Measurements from ENCODE around the gene SV2B. TPM values are rescaled to one million over a fixed set of nuclear protein-coding genes. Genes with fewer than 3 reads are reported as not detected.

SV2B gene
- total RNA-seq, 1 experiment from 2014 or later, result not detected

DNA sequence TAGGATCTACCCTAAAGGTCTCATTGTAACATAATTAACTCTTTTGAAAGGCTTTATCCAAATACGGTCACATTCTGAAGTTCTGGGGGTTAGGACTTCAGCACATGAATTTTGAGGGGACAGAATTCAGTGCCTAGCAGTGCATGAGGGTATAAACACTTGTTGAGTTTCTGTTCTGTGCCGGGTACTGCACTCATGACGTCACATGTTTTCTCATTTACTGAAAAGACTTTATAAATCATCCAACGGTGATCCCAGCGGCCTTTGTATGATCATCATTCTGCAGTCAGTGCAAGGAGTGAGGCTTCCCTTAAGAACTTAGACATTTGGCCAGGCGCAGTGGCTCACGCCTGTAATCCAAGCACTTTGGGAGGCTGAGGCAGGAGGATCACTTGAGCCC is 25.1 kb downstream of the SV2B start:
- CTCF ChIA-PET, result no interaction called here
- Histone ChIP-seq H3K27me3 (ENCODE audit: low read length) (peaks cover 69% of the 10 kb centered on the region), H3K9me3 (ENCODE audit: low read length) (no peaks in the 10 kb centered on the region), H3K4me1 (ENCODE audit: insufficient read depth, low read length) (no peaks in the 10 kb centered on the region), H3K36me3 (ENCODE audit: low read depth, low read length) (no peaks in the 10 kb centered on the region), H3K9ac (ENCODE audit: low read length) (no peak overlapping the region), H3K4me2 (ENCODE audit: low read length) (no peak overlapping the region), H3K27ac (ENCODE audit: low read length) (no peak overlapping the region), H4K20me1 (ENCODE audit: low read length) (no peaks in the 10 kb centered on the region), H3K79me2 (ENCODE audit: low read length) (no peaks in the 10 kb centered on the region), H3K4me3 (ENCODE audit: low read length) (no peak overlapping the region), H3K9me2 (replicated peaks; ENCODE audit: low read length) (no peaks in the 10 kb centered on the region), H2AFZ (ENCODE audit: low read length) (no peak overlapping the region), H3F3A (ENCODE audit: low read length, unreplicated experiment) (no peaks in the 10 kb centered on the region)
- intact Hi-C loops (cut with micrococcal nuclease), result no loop called here
- POLR2A ChIA-PET (ENCODE audit: unreplicated experiment), result no interaction called here
- ATAC-seq, result no peak
- DNase-seq, result no peak
- no peak for TF ChIP-seq EZH2phosphoT487 (IDR thresholded peaks at IDR 0.05; ENCODE audit: borderline replicate concordance, low read length)
- TF ChIP-seq, protein P1, sequence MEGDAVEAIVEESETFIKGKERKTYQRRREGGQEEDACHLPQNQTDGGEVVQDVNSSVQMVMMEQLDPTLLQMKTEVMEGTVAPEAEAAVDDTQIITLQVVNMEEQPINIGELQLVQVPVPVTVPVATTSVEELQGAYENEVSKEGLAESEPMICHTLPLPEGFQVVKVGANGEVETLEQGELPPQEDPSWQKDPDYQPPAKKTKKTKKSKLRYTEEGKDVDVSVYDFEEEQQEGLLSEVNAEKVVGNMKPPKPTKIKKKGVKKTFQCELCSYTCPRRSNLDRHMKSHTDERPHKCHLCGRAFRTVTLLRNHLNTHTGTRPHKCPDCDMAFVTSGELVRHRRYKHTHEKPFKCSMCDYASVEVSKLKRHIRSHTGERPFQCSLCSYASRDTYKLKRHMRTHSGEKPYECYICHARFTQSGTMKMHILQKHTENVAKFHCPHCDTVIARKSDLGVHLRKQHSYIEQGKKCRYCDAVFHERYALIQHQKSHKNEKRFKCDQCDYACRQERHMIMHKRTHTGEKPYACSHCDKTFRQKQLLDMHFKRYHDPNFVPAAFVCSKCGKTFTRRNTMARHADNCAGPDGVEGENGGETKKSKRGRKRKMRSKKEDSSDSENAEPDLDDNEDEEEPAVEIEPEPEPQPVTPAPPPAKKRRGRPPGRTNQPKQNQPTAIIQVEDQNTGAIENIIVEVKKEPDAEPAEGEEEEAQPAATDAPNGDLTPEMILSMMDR (conservative IDR thresholded peaks at IDR 0.05; ENCODE audit: low read depth, low read length), result no peak
- TF ChIP-seq EZH2 (IDR thresholded peaks at IDR 0.05; ENCODE audit: low read length, unreplicated experiment), result no peak
- BruUV-seq (replicated peaks), result no TSS peak

DNA sequence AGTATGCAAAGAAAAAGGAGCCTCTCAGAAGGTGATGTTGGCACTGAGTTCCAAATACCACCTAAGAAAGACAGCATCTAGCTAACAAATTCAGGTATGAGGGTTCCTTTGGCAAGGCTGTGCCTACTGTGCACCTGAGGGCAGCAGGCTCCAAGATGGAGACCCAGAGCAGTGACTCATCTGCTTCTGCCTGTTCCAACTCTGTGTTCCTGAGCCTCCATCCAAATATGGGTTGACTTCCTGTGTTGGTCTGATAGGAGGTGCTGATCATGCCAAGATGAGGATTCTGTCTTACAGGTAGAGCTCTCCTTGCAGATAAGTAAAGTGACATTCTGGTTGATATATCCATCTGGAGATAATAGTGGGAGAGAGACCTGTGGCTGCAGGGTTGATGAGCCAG is 26.0 kb downstream of the SV2B start:
- CTCF ChIA-PET, result no interaction called here
- H3K36me3 ChIP-seq (ENCODE audit: low read depth, low read length), result no peaks in the 10 kb centered on the region
- intact Hi-C loops (cut with micrococcal nuclease), result no loop called here

DNA sequence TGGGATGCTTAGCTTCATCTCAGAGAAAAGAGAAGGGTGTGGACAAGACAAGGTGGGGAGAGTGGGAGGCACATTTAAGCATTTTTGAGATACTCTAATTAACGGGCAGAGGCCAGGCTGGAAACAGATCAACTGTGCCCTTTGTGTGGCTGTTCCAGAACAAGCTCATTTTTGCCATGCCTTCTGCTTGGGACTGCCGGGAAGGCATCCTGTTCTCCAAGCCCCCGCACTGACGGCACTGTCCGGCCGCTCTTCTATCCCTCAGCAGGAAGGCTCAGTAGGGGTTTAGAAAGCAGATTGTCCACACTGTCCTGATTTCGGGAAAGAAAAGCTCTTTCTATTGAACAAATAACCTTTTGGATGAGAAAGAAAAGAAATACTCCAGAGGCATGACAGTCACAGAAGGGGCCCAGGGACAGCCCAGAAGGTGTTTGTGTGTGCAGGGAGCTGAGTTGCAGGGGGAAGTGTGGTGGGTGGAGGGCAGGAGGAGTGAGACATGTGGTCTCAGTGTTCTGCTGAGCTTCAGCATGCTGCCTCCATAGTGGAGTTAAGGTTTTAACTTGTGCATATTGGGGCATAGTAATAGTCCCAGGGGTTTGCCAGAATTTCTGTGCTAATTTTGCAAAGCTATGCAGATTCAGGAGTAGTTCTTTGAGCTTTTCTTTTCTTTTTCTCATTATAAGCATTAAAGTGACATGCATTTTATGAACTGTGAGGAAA is 27.3 kb downstream of the SV2B start:
- peaks cover 65% of the 10 kb centered on the region for H3K27me3 ChIP-seq (ENCODE audit: low read length)
- H3K27ac ChIP-seq (ENCODE audit: low read length), result no peak overlapping the region
- intact Hi-C loops (cut with micrococcal nuclease), result no loop called here
- no peaks in the 10 kb centered on the region for H3F3A ChIP-seq (ENCODE audit: low read length, unreplicated experiment)
- H3K9me3 ChIP-seq (ENCODE audit: low read length), result no peaks in the 10 kb centered on the region
- no peaks in the 10 kb centered on the region for H4K20me1 ChIP-seq (ENCODE audit: low read length)
- H3K79me2 ChIP-seq (ENCODE audit: low read length), result no peaks in the 10 kb centered on the region
- no peaks in the 10 kb centered on the region for H3K4me1 ChIP-seq (ENCODE audit: insufficient read depth, low read length)
- no peaks in the 10 kb centered on the region for H3K9me2 ChIP-seq (replicated peaks; ENCODE audit: low read length)
- ATAC-seq, result no peak
- no peak for DNase-seq
- no TSS peak for BruUV-seq (replicated peaks)
- no peak overlapping the region for H2AFZ ChIP-seq (ENCODE audit: low read length)
- POLR2A ChIA-PET (ENCODE audit: unreplicated experiment), result interaction anchor here (0.6 kb wide), 1 partner anchor 170 kb away, joined by 3 read pairs; no protein-coding TSS in a partner anchor
- H3K36me3 ChIP-seq (ENCODE audit: low read depth, low read length), result no peaks in the 10 kb centered on the region
- no peak overlapping the region for H3K4me2 ChIP-seq (ENCODE audit: low read length)
- H3K4me3 ChIP-seq (ENCODE audit: low read length), result no peak overlapping the region
- CTCF ChIA-PET, result no interaction called here
- H3K9ac ChIP-seq (ENCODE audit: low read length), result no peak overlapping the region
- TF ChIP-seq EZH2 (IDR thresholded peaks at IDR 0.05; ENCODE audit: low read length, unreplicated experiment) (no peak), EZH2phosphoT487 (IDR thresholded peaks at IDR 0.05; ENCODE audit: borderline replicate concordance, low read length) (no peak)
- TF ChIP-seq, protein P1 (conservative IDR thresholded peaks at IDR 0.05; ENCODE audit: low read depth, low read length), result no peak

More for the DNA sequence above, 26.0 kb downstream of the SV2B start:
- ATAC-seq (no peak), DNase-seq (no peak)
- TF ChIP-seq, protein P1 (conservative IDR thresholded peaks at IDR 0.05; ENCODE audit: low read depth, low read length), result no peak
- TF ChIP-seq EZH2 (IDR thresholded peaks at IDR 0.05; ENCODE audit: low read length, unreplicated experiment), result no peak
- no peak for TF ChIP-seq EZH2phosphoT487 (IDR thresholded peaks at IDR 0.05; ENCODE audit: borderline replicate concordance, low read length)
- Histone ChIP-seq H3K79me2 (ENCODE audit: low read length) (no peaks in the 10 kb centered on the region), H3K27me3 (ENCODE audit: low read length) (peaks cover 67% of the 10 kb centered on the region), H3K4me2 (ENCODE audit: low read length) (no peak overlapping the region), H3K9me3 (ENCODE audit: low read length) (no peaks in the 10 kb centered on the region), H3K9ac (ENCODE audit: low read length) (no peak overlapping the region), H3K27ac (ENCODE audit: low read length) (no peak overlapping the region), H3K4me3 (ENCODE audit: low read length) (no peak overlapping the region), H3K9me2 (replicated peaks; ENCODE audit: low read length) (no peaks in the 10 kb centered on the region), H3K4me1 (ENCODE audit: insufficient read depth, low read length) (no peaks in the 10 kb centered on the region), H2AFZ (ENCODE audit: low read length) (no peak overlapping the region), H3F3A (ENCODE audit: low read length, unreplicated experiment) (no peaks in the 10 kb centered on the region), H4K20me1 (ENCODE audit: low read length) (no peaks in the 10 kb centered on the region)
- BruUV-seq (replicated peaks), result no TSS peak
- POLR2A ChIA-PET (ENCODE audit: unreplicated experiment), result no interaction called here
